Epithelial cell of esophagus (primary cell): ENCODE results near the gene PLCD3.

Experiments used
- DNase-seq: peaks from one replicate; pipeline ENCODE4 v3.0.0; 2010; ENCODE audit warnings: low read depth
- H3K4me3 ChIP-seq: 2 replicates; pipeline ENCODE4 v1.5.1; 2011; ENCODE audit warnings: mild to moderate bottlenecking, low read length, control low read depth
- CTCF ChIP-seq: IDR thresholded peaks from 2 replicates; pipeline ENCODE4 v1.5.1; 2011; ENCODE audit warnings: low read depth, mild to moderate bottlenecking, low read length, control low read depth, inconsistent platforms; ENCODE audit not compliant: insufficient read depth; ENCODE audit errors: missing control alignments

The PLCD3 gene

GRCh38 chr17:45120558-45120957 is 11.8 kb downstream of the PLCD3 start:
- H3K4me3 ChIP-seq, result no peak overlapping the region
- no peak for TF ChIP-seq CTCF
- DNase-seq, result no peak

DNA sequence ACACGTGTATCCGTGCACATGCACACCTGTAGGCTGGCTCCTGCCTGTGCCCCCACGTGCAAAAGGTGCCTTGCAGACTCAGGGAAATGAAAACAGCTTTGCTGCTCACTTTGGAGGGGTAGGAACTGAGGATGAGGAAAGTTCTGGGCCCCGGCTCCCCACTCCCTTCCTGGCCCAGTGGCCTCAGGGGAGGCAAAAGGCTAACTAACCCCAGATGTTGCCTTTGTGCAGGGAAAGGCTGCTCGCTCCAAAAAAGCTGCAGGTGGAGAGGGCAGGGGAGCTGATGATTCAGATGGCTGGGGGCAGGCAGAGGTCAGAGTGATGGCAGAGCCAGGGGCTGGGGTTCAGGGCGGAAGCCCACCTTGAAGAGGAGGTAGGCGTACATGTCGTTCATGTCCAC is 12.4 kb downstream of the PLCD3 start:
- H3K4me3 ChIP-seq, result no peak overlapping the region
- TF ChIP-seq CTCF, result no peak
- no peak for DNase-seq

DNA sequence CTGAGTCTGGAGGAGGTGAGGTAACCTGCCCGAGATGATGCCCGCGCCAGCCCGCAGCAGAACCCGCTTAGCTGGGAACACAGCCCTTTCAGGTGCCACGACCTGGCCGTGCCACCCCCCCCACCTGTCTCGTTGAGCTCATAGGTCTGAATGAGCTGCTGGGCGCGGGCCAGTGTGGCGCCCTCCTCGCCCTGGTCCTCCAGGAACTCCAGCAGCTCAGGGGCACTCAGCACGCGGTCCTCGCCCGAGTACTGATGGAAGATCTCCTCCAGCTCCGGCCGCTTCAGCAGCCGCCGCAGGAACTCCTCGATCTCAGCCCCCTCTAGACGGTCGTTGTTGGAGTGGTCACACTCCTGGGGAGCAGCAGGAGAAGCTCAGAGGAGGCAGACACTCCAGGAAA is 13.6 kb downstream of the PLCD3 start:
- H3K4me3 ChIP-seq, result no peak overlapping the region
- DNase-seq, result no peak
- no peak for TF ChIP-seq CTCF

DNA sequence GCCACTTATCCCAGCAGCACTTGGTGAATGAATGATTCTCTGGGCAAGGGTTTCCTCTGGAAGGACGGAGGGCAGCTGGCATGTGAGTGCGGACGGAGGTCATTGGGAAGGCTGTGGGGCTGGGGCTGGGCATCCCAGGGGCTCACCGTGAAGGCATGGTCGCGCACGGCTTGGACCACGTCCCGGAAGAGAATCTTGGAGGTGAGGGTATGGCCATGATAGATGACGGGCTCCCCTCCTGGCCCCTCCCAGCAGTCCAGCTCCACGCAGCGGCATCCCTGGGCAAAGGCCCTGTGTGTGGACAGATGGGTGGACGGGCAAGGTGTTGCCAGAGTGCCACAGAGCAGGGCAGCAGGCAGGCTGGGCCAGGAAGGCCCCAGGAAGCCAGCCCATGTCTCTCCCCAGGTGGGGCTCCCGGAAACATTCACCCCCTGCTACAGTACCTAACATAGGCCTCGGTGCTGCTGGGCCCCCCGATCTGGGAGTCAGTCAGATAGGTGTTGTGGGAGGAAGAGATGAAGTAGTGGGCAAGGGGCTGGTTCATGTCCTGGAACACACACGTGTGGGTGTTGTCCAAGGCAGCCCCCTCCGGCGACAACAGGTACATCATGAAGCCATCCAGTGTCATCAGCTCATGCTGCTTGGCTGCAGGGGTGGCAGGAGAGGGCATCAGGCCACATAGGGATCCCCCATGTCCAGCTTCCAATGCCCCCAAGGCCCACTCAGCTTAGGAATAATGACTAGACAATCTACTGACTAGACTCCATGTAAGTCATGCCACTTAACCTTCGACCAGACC is 14.3 kb downstream of the PLCD3 start:
- no peak overlapping the region for H3K4me3 ChIP-seq
- no peak for DNase-seq
- TF ChIP-seq CTCF, result no peak

DNA sequence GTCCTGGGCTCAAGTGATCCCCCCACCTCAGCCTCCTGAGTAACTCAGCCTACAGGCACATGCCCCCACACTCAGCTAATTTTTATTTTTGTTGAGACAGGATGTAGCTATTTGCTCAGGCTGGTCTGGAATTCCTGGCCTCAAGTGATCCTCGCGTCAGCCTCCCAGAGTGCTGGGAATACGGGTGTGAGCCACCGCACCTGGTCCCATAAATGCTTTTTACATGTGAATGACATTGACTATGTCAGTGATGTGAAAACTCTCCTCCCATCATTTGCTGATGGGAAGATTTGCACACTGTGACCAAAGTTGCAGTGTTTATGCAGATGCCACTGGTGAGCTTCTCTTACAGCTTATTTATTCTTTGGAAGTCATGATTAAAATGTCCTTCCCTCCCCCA is 15.0 kb downstream of the PLCD3 start:
- H3K4me3 ChIP-seq, result no peak overlapping the region
- no peak for TF ChIP-seq CTCF
- DNase-seq, result no peak

DNA sequence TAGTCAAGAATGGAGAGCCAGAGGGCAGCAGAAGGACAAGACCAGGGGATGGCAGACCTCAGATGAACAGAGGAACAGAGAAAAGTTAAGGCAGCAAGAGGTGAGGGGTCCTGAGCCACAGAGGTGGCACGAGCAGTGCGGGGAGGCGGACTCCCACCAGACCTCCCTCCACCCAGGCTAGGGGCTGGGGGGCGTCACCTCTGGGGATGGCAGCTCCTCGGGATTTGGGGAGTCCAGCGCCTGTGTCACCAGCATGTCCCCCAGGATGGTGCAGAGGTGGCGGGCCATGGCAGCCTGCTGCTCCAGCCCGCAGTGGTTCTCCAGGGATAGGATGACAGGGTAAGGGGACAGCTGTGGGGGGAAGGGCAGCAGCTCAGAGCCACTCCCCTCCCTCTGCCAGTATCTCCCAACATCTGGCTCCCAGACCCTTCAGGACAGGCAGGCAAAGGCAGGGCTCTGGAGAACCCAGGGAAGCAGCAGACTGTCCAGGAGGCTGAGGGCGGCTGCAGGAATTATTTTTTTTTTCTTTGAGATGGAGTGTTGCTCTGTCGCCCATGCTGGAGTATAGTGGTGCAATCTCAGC is 15.8 kb downstream of the PLCD3 start:
- H3K4me3 ChIP-seq, result no peak overlapping the region
- no peak for TF ChIP-seq CTCF
- no peak for DNase-seq

- no peak for DNase-seq
- H3K4me3 ChIP-seq, result no peak overlapping the region
- no peak for TF ChIP-seq CTCF
Observed at GRCh38 chr17:45115871-45116270, 16.4 kb downstream of the PLCD3 start.
